ENCODE measurements around the gene GPR132. TPM values are rescaled to one million over a fixed set of nuclear protein-coding genes. Genes with fewer than 3 reads are reported as not detected.

Gene GPR132
- total and polyA plus RNA-seq, 10 of the 15 experiments (the other 5 are each of a cell fraction or from before 2014, with no cell fraction given) = 1.9 to 49.3 (median 20.4) TPM

DNA sequence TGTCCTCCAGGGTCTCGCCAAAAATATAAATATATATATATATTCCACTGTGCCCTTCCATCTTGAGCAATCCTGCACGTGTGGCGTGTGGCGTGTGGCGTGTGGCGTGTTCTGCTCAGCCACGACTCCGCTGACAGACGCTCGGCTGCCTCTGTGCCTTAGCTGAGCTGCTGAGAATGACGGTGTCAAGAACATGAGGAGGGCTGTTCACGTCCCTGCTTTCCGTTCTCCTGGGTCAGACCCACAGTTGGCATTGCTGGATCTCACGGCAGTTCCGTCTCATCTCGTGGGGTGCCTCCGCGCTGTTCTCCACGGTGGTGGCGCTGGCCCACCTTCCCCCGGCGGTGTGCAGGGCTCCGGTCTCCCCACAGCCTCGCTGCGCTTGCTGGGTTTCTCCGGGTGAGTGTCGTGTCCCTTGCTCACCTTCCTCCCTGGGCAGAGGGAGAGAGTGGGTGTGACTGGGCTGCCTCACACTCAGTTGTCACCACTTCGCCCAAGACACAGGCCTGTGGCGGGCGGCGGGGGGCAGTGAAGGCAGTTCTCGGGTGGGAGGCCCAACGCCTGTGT lies 9.4 kb downstream of the GPR132 start:
- Histone ChIP-seq H4K20me1 (ENCODE audit: control insufficient read depth, insufficient read depth) (peaks cover 18% of the 10 kb centered on the region), H3K4me1 (ENCODE audit: control insufficient read depth, insufficient read depth, low read length) (peaks cover 17% of the 10 kb centered on the region), H2AFZ (ENCODE audit: control insufficient read depth, low read depth, low read length) (no peak overlapping the region), H3K9ac (ENCODE audit: control insufficient read depth, insufficient read depth, low read length) (no peak overlapping the region), H3K79me2 (ENCODE audit: control insufficient read depth, insufficient read depth, low read length) (peaks cover 38% of the 10 kb centered on the region), H3K36me3 (ENCODE audit: control insufficient read depth in 2 of 2, insufficient read depth in 2 of 2, low read length in 1 of 2) (peaks cover 32 to 38% of the 10 kb centered on the region in 2 experiments), H3K9me3 (replicated peaks; ENCODE audit: control insufficient read depth, insufficient read depth, low read length) (no peaks in the 10 kb centered on the region), H3K27ac (ENCODE audit: control insufficient read depth, insufficient read depth) (no peak overlapping the region), H3K4me3 (no peak overlapping the region), H3K4me2 (ENCODE audit: control insufficient read depth, insufficient read depth) (no peak overlapping the region), H3K27me3 (replicated peaks in 1 of 2; ENCODE audit: control insufficient read depth in 2 of 2, insufficient read depth in 2 of 2, low read length in 1 of 2) (no peaks in the 10 kb centered on the region)
- 95% methylated on average over 33 of the region's 33 CpGs for WGBS (ENCODE audit: insufficient coverage, insufficient replicate concordance, low lambda C conversion rate, missing lambda C conversion rate)
- ATAC-seq (no peak), DNase-seq (ENCODE audit: low read depth, low spot score) (no peak), FAIRE-seq (no peak)
- TF ChIP-seq IKZF1 (conservative IDR thresholded peaks at IDR 0.05) = no peak
- peak; percentile 52 for TF ChIP-seq POLR2A (IDR thresholded peaks at IDR 0.05; ENCODE audit: low read depth, low read length)
- POLR2A ChIA-PET = no interaction called here
- intact Hi-C loops (cut with micrococcal nuclease; ENCODE audit: unreplicated experiment) = no loop called here
- RAD21 ChIA-PET (ENCODE audit: unreplicated experiment) = no interaction called here
- CTCF ChIA-PET = no interaction called here
- in situ Hi-C loops (cut with MboI) = no loop called here
- SMC1A ChIA-PET (ENCODE audit: uncharacterized antibody, unreplicated experiment) = interaction anchor here (1.4 kb wide), 1 partner anchor 10 kb away, joined by 3 read pairs; the partner anchor contains the start of gene GPR132
- BruUV-seq (replicated peaks) = no TSS peak

DNA sequence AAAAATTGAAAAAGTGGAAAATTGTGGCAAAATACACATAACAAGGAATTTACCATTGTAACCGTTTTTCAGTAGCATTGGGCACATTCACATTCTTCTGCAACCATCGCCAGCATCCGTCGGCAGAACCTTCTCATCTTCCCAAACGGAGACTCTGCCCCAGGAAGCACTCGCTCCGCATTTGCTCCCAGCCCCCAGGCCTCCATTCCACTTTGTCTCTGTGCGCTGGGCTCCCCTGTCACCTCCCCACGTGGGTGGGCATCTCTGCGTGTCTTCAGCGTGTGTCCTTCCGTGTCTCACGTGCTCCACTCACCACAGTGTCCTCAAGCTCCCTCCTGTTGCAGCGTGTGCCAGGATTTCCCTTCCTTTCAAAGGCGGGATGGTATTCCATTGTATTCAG lies 9.9 kb downstream of the GPR132 start:
- Histone ChIP-seq H3K9ac (ENCODE audit: control insufficient read depth, insufficient read depth, low read length) (no peak overlapping the region), H3K27me3 (replicated peaks in 1 of 2; ENCODE audit: control insufficient read depth in 2 of 2, insufficient read depth in 2 of 2, low read length in 1 of 2) (no peaks in the 10 kb centered on the region), H3K4me2 (ENCODE audit: control insufficient read depth, insufficient read depth) (no peak overlapping the region), H4K20me1 (ENCODE audit: control insufficient read depth, insufficient read depth) (peaks cover 18% of the 10 kb centered on the region), H3K79me2 (ENCODE audit: control insufficient read depth, insufficient read depth, low read length) (peaks cover 33% of the 10 kb centered on the region), H3K4me1 (ENCODE audit: control insufficient read depth, insufficient read depth, low read length) (peaks cover 12% of the 10 kb centered on the region), H3K27ac (ENCODE audit: control insufficient read depth, insufficient read depth) (no peak overlapping the region), H3K36me3 (ENCODE audit: control insufficient read depth in 2 of 2, insufficient read depth in 2 of 2, low read length in 1 of 2) (peaks cover 37 to 43% of the 10 kb centered on the region in 2 experiments), H3K9me3 (replicated peaks; ENCODE audit: control insufficient read depth, insufficient read depth, low read length) (no peaks in the 10 kb centered on the region), H3K4me3 (no peak overlapping the region), H2AFZ (ENCODE audit: control insufficient read depth, low read depth, low read length) (no peak overlapping the region)
- ChIA-PET POLR2A (no interaction called here), RAD21 (ENCODE audit: unreplicated experiment) (no interaction called here), CTCF (no interaction called here), SMC1A (ENCODE audit: uncharacterized antibody, unreplicated experiment) (interaction anchor here (1.4 kb wide), 1 partner anchor 10 kb away, joined by 3 read pairs; the partner anchor contains the start of gene GPR132)
- in situ Hi-C loops (cut with MboI) = no loop called here
- intact Hi-C loops (cut with micrococcal nuclease; ENCODE audit: unreplicated experiment) = no loop called here
- ATAC-seq (no peak), FAIRE-seq (no peak), DNase-seq (ENCODE audit: low read depth, low spot score) (no peak)
- 96% methylated on average over 15 of the region's 15 CpGs for WGBS (ENCODE audit: insufficient coverage, insufficient replicate concordance, low lambda C conversion rate, missing lambda C conversion rate)
- no TSS peak for BruUV-seq (replicated peaks)
- TF ChIP-seq, protein P1, sequence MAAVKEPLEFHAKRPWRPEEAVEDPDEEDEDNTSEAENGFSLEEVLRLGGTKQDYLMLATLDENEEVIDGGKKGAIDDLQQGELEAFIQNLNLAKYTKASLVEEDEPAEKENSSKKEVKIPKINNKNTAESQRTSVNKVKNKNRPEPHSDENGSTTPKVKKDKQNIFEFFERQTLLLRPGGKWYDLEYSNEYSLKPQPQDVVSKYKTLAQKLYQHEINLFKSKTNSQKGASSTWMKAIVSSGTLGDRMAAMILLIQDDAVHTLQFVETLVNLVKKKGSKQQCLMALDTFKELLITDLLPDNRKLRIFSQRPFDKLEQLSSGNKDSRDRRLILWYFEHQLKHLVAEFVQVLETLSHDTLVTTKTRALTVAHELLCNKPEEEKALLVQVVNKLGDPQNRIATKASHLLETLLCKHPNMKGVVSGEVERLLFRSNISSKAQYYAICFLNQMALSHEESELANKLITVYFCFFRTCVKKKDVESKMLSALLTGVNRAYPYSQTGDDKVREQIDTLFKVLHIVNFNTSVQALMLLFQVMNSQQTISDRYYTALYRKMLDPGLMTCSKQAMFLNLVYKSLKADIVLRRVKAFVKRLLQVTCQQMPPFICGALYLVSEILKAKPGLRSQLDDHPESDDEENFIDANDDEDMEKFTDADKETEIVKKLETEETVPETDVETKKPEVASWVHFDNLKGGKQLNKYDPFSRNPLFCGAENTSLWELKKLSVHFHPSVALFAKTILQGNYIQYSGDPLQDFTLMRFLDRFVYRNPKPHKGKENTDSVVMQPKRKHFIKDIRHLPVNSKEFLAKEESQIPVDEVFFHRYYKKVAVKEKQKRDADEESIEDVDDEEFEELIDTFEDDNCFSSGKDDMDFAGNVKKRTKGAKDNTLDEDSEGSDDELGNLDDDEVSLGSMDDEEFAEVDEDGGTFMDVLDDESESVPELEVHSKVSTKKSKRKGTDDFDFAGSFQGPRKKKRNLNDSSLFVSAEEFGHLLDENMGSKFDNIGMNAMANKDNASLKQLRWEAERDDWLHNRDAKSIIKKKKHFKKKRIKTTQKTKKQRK (IDR thresholded peaks at IDR 0.05; ENCODE audit: low read depth, low read length) = no peak
- TF ChIP-seq RELB (IDR thresholded peaks at IDR 0.05; ENCODE audit: low read depth) (no peak), SPI1 (IDR thresholded peaks at IDR 0.05; ENCODE audit: borderline replicate concordance, insufficient read depth, low read depth, low read length) (no peak), SRF (IDR thresholded peaks at IDR 0.05; ENCODE audit: low read depth in 2 of 2, low read length in 2 of 2) (no peak), ASH2L (IDR thresholded peaks at IDR 0.05; ENCODE audit: borderline replicate concordance, low read depth) (no peak), SKIL (IDR thresholded peaks at IDR 0.05; ENCODE audit: low read depth, poor library complexity, severe bottlenecking) (no peak)
